K562 (cell line): ENCODE results near the gene GAL3ST1. TPM values are rescaled to one million over a fixed set of nuclear protein-coding genes. Genes with fewer than 3 reads are reported as not detected.

ENCODE experiments used
- CHD4 ChIP-seq: fragments of 200-600 bp; sonication (generic); IDR thresholded peaks from 3 replicates; pipeline ENCODE4 v1.6.1; 2012; ENCODE audit warnings: low read depth, mild to moderate bottlenecking, mixed read lengths, low read length, inconsistent platforms; ENCODE audit not compliant: insufficient read depth, insufficient replicate concordance, poor library complexity, severe bottlenecking
- NBN ChIP-seq: fragments of 450-650 bp; IDR thresholded peaks from 2 replicates; pipeline ENCODE4 v1.6.1; 2016; ENCODE audit warnings: low read depth, mild to moderate bottlenecking
- NEUROD1 ChIP-seq: fragments of 150-350 bp; IDR thresholded peaks from 2 replicates; pipeline ENCODE4 v1.6.1; 2014; ENCODE audit warnings: borderline replicate concordance, low read length, low read depth; ENCODE audit not compliant: partially characterized antibody
- NFIC ChIP-seq: fragments of 450-650 bp; IDR thresholded peaks from 2 replicates; pipeline ENCODE4 v1.6.1; 2017; ENCODE audit warnings: mild to moderate bottlenecking, inconsistent platforms
- NONO ChIP-seq, 2 experiments: fragments of 200-400 bp in 1 of 2; fragments of 450-650 bp in 1 of 2; formaldehyde crosslinking in 1 of 2; IDR thresholded peaks; 2 replicates each; pipeline ENCODE4 v1.6.1; 2017; ENCODE audit warnings: low read depth in 2 of 2, mild to moderate bottlenecking in 2 of 2, moderate library complexity in 2 of 2, low read length in 1 of 2
- STAT5A ChIP-seq: IDR thresholded peaks from 2 replicates; pipeline ENCODE4 v1.6.1; 2012; ENCODE audit warnings: low read length, inconsistent platforms, borderline replicate concordance
- ZBTB1 ChIP-seq: sonication (generic); formaldehyde crosslinking; IDR thresholded peaks from 2 replicates; pipeline ENCODE4 v1.8.1; 2023; ENCODE audit warnings: missing genetic modification reagents, low read depth, mild to moderate bottlenecking, borderline replicate concordance
- polyA plus RNA-seq, 8 experiments: library from polyadenylated mRNA; depleted of rRNA in 4 of 8; stranded (reverse) in 5 of 8; unstranded in 3 of 8; fragments of >200 nt; fragmentation: Nextera tagmentation in 2 of 8; fragmentation: Illumina TruSeq in 1 of 8; extraction: Ambion mirVana in 2 of 8; extraction: Trizol in 1 of 8; gene quantifications; 2 replicates each; pipeline versions ENCODE4 v1.2.1 to v1.2.3, GENCODE V29; 2011 to 2014; ENCODE audit warnings: inconsistent platforms in 1 of 8, missing spikeins in 1 of 8
- total RNA-seq, 7 experiments: library from RNA; depleted of rRNA in 6 of 7; stranded (reverse); fragments of >200 nt in 6 of 7; fragmentation: Illumina TruSeq in 2 of 7; extraction: Trizol in 2 of 7; gene quantifications; 2 replicates each; pipeline versions ENCODE4 v1.2.1 to v1.2.3, GENCODE V29; 2011 to 2021; ENCODE audit warnings: low replicate concordance in 1 of 7
- TF ChIP-seq, protein P1 (sequence below): sonication (generic); formaldehyde crosslinking; IDR thresholded peaks from 2 replicates; pipeline ENCODE4 v1.8.1; 2023; ENCODE audit warnings: mild to moderate bottlenecking, missing genetic modification reagents
- TF ChIP-seq, protein P2 (sequence below): sonication (generic); formaldehyde crosslinking; IDR thresholded peaks from 2 replicates; pipeline ENCODE4 v1.8.0; 2022; ENCODE audit warnings: missing genetic modification reagents, mild to moderate bottlenecking, borderline replicate concordance
- TF ChIP-seq, protein P3 (sequence below): fragments of 200-600 bp; sonication (generic); IDR thresholded peaks from one replicate; pipeline ENCODE4 v1.6.1; 2012; ENCODE audit warnings: mild to moderate bottlenecking, low read depth, low read length, inconsistent platforms

GAL3ST1 gene
- total and polyA plus RNA-seq, 9 of the 15 experiments (the other 6 are each of a cell fraction or from before 2014, with no cell fraction given): 0.03 to 1.9 (median 0.33) TPM; not detected in 1

DNA sequence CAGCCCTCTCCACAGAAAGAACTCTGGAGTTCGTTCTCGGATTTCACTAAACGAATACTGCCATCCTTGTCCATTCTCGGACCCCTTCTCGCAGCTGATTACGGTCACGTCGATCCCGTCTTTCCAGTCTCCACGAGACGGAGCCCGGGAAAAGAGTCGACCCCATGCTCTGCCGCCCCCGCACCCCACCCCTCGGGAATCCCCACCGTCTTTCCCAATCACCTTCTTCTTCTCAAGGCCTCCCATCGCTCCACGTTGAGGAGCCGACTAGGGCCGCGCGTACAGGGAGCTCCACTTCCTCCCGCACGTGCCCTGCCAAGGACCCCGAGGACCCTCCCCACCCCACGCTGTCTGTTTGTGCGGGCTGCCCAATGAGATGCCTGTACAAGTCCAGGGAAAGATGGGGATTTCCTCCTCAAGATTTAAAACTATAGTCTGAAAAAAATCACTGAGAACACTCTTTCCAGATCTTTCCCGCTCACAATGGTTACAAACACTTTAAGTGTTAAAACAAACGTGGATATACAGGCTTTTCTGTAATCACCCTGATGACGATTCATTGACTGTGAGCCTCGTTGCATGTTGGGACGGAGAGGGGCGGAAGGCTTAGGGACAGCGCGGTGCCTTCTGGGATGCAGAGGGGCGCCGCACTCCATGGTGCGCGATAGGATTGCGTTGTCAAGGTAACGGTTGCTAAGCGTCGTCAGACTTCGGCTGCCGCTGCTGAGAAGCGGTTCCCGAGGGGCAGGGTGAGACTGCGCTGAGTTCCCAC is 17.3 kb upstream of the GAL3ST1 start, which contains the start of gene PES1 (continued):
- TF ChIP-seq, protein P1, sequence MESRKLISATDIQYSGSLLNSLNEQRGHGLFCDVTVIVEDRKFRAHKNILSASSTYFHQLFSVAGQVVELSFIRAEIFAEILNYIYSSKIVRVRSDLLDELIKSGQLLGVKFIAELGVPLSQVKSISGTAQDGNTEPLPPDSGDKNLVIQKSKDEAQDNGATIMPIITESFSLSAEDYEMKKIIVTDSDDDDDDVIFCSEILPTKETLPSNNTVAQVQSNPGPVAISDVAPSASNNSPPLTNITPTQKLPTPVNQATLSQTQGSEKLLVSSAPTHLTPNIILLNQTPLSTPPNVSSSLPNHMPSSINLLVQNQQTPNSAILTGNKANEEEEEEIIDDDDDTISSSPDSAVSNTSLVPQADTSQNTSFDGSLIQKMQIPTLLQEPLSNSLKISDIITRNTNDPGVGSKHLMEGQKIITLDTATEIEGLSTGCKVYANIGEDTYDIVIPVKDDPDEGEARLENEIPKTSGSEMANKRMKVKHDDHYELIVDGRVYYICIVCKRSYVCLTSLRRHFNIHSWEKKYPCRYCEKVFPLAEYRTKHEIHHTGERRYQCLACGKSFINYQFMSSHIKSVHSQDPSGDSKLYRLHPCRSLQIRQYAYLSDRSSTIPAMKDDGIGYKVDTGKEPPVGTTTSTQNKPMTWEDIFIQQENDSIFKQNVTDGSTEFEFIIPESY (CRISPR knock-in tag): no peak
- TF ChIP-seq NONO (IDR thresholded peaks at IDR 0.05; ENCODE audit: low read depth in 2 of 2, low read length in 1 of 2) (no peak), NFIC (no peak), NBN (peak; percentile 67; the same call in 1 of the 2 replicates), STAT5A (no peak), NEUROD1 (peak; percentile 84), CHD4 (no peak), ZBTB1 (no peak)
- TF ChIP-seq, protein P2, sequence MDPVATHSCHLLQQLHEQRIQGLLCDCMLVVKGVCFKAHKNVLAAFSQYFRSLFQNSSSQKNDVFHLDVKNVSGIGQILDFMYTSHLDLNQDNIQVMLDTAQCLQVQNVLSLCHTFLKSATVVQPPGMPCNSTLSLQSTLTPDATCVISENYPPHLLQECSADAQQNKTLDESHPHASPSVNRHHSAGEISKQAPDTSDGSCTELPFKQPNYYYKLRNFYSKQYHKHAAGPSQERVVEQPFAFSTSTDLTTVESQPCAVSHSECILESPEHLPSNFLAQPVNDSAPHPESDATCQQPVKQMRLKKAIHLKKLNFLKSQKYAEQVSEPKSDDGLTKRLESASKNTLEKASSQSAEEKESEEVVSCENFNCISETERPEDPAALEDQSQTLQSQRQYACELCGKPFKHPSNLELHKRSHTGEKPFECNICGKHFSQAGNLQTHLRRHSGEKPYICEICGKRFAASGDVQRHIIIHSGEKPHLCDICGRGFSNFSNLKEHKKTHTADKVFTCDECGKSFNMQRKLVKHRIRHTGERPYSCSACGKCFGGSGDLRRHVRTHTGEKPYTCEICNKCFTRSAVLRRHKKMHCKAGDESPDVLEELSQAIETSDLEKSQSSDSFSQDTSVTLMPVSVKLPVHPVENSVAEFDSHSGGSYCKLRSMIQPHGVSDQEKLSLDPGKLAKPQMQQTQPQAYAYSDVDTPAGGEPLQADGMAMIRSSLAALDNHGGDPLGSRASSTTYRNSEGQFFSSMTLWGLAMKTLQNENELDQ (CRISPR knock-in tag): no peak
- TF ChIP-seq, protein P3, sequence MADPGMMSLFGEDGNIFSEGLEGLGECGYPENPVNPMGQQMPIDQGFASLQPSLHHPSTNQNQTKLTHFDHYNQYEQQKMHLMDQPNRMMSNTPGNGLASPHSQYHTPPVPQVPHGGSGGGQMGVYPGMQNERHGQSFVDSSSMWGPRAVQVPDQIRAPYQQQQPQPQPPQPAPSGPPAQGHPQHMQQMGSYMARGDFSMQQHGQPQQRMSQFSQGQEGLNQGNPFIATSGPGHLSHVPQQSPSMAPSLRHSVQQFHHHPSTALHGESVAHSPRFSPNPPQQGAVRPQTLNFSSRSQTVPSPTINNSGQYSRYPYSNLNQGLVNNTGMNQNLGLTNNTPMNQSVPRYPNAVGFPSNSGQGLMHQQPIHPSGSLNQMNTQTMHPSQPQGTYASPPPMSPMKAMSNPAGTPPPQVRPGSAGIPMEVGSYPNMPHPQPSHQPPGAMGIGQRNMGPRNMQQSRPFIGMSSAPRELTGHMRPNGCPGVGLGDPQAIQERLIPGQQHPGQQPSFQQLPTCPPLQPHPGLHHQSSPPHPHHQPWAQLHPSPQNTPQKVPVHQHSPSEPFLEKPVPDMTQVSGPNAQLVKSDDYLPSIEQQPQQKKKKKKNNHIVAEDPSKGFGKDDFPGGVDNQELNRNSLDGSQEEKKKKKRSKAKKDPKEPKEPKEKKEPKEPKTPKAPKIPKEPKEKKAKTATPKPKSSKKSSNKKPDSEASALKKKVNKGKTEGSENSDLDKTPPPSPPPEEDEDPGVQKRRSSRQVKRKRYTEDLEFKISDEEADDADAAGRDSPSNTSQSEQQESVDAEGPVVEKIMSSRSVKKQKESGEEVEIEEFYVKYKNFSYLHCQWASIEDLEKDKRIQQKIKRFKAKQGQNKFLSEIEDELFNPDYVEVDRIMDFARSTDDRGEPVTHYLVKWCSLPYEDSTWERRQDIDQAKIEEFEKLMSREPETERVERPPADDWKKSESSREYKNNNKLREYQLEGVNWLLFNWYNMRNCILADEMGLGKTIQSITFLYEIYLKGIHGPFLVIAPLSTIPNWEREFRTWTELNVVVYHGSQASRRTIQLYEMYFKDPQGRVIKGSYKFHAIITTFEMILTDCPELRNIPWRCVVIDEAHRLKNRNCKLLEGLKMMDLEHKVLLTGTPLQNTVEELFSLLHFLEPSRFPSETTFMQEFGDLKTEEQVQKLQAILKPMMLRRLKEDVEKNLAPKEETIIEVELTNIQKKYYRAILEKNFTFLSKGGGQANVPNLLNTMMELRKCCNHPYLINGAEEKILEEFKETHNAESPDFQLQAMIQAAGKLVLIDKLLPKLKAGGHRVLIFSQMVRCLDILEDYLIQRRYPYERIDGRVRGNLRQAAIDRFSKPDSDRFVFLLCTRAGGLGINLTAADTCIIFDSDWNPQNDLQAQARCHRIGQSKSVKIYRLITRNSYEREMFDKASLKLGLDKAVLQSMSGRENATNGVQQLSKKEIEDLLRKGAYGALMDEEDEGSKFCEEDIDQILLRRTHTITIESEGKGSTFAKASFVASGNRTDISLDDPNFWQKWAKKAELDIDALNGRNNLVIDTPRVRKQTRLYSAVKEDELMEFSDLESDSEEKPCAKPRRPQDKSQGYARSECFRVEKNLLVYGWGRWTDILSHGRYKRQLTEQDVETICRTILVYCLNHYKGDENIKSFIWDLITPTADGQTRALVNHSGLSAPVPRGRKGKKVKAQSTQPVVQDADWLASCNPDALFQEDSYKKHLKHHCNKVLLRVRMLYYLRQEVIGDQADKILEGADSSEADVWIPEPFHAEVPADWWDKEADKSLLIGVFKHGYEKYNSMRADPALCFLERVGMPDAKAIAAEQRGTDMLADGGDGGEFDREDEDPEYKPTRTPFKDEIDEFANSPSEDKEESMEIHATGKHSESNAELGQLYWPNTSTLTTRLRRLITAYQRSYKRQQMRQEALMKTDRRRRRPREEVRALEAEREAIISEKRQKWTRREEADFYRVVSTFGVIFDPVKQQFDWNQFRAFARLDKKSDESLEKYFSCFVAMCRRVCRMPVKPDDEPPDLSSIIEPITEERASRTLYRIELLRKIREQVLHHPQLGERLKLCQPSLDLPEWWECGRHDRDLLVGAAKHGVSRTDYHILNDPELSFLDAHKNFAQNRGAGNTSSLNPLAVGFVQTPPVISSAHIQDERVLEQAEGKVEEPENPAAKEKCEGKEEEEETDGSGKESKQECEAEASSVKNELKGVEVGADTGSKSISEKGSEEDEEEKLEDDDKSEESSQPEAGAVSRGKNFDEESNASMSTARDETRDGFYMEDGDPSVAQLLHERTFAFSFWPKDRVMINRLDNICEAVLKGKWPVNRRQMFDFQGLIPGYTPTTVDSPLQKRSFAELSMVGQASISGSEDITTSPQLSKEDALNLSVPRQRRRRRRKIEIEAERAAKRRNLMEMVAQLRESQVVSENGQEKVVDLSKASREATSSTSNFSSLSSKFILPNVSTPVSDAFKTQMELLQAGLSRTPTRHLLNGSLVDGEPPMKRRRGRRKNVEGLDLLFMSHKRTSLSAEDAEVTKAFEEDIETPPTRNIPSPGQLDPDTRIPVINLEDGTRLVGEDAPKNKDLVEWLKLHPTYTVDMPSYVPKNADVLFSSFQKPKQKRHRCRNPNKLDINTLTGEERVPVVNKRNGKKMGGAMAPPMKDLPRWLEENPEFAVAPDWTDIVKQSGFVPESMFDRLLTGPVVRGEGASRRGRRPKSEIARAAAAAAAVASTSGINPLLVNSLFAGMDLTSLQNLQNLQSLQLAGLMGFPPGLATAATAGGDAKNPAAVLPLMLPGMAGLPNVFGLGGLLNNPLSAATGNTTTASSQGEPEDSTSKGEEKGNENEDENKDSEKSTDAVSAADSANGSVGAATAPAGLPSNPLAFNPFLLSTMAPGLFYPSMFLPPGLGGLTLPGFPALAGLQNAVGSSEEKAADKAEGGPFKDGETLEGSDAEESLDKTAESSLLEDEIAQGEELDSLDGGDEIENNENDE: no peak
